SK-N-SH treated with all-trans-retinoic acid at 6 μM for 48 hours (cell line): ENCODE data around the gene SRPK2.

Experiments used
- ATAC-seq: fragments of 200-7000 bp; cut with Tn5 transposase; 3 replicates; pipeline ENCODE4 v1.9.1; 2020; ENCODE audit warnings: mild to moderate bottlenecking, moderate library complexity
- ARNTL ChIP-seq: fragments of 450-650 bp; formaldehyde crosslinking; IDR thresholded peaks from 2 replicates; pipeline ENCODE4 v1.5.0; 2020; ENCODE audit warnings: low read depth, mild to moderate bottlenecking, moderate library complexity, borderline replicate concordance
- CSDC2 ChIP-seq: fragments of 250-450 bp; sonication (Bioruptor Pico); IDR thresholded peaks from 2 replicates; pipeline ENCODE4 v1.5.0; 2020; ENCODE audit warnings: mild to moderate bottlenecking, moderate library complexity
- ESRRG ChIP-seq: fragments of 250-450 bp; sonication (Bioruptor Pico); IDR thresholded peaks from 2 replicates; pipeline ENCODE4 v1.6.1; 2021; ENCODE audit warnings: mild to moderate bottlenecking
- GLIS3 ChIP-seq: fragments of 250-450 bp; sonication (Bioruptor Pico); IDR thresholded peaks from 2 replicates; pipeline ENCODE4 v1.5.0; 2020; ENCODE audit warnings: mild to moderate bottlenecking, moderate library complexity
- OSR1 ChIP-seq: fragments of 250-450 bp; sonication (Bioruptor Pico); IDR thresholded peaks from 2 replicates; pipeline ENCODE4 v1.8.0; 2022; ENCODE audit warnings: moderate library complexity, mild to moderate bottlenecking, inconsistent platforms
- POU6F1 ChIP-seq: fragments of 250-450 bp; sonication (Bioruptor Pico); IDR thresholded peaks from 2 replicates; pipeline ENCODE4 v1.8.0; 2021; ENCODE audit warnings: low read depth, mild to moderate bottlenecking, moderate library complexity, borderline replicate concordance
- PPARA ChIP-seq: fragments of 250-450 bp; sonication (Bioruptor Pico); IDR thresholded peaks from 2 replicates; pipeline ENCODE4 v1.5.0; 2020; ENCODE audit warnings: mild to moderate bottlenecking, borderline replicate concordance
- RARB ChIP-seq: fragments of 250-450 bp; sonication (Bioruptor Pico); IDR thresholded peaks from 2 replicates; pipeline ENCODE4 v1.8.0; 2021; ENCODE audit warnings: mild to moderate bottlenecking, moderate library complexity
- SNAI2 ChIP-seq: fragments of 250-450 bp; sonication (Bioruptor Pico); IDR thresholded peaks from 2 replicates; pipeline ENCODE4 v1.5.0; 2020; ENCODE audit warnings: mild to moderate bottlenecking, moderate library complexity
- TCF4 ChIP-seq: fragments of 250-450 bp; sonication (Bioruptor Pico); IDR thresholded peaks from 2 replicates; pipeline ENCODE4 v1.8.0; 2021; ENCODE audit warnings: mild to moderate bottlenecking, moderate library complexity, borderline replicate concordance
- TOX ChIP-seq: fragments of 250-450 bp; sonication (Bioruptor Pico); IDR thresholded peaks from 2 replicates; pipeline ENCODE4 v1.8.0; 2021; ENCODE audit warnings: mild to moderate bottlenecking, moderate library complexity, borderline replicate concordance
- TSHZ2 ChIP-seq: fragments of 250-450 bp; sonication (Bioruptor Pico); IDR thresholded peaks from 2 replicates; pipeline ENCODE4 v1.5.0; 2020; ENCODE audit warnings: mild to moderate bottlenecking, moderate library complexity
- ZC3H10 ChIP-seq: fragments of 250-450 bp; sonication (Bioruptor Pico); IDR thresholded peaks from 2 replicates; pipeline ENCODE4 v1.5.1; 2021; ENCODE audit warnings: mild to moderate bottlenecking, moderate library complexity
- ZFP3 ChIP-seq: fragments of 250-450 bp; sonication (Bioruptor Pico); IDR thresholded peaks from 2 replicates; pipeline ENCODE4 v1.5.0; 2020; ENCODE audit warnings: mild to moderate bottlenecking, moderate library complexity
- ZFP30 ChIP-seq: fragments of 450-650 bp; formaldehyde crosslinking; IDR thresholded peaks from 2 replicates; pipeline ENCODE4 v1.5.0; 2022; ENCODE audit warnings: mild to moderate bottlenecking, moderate library complexity
- ZNF565 ChIP-seq: fragments of 450-650 bp; formaldehyde crosslinking; conservative IDR thresholded peaks from 2 replicates; pipeline ENCODE4 v1.5.0; 2020; ENCODE audit warnings: low read depth, mild to moderate bottlenecking, moderate library complexity
- ZNF70 ChIP-seq: fragments of 450-650 bp; formaldehyde crosslinking; IDR thresholded peaks from 2 replicates; pipeline ENCODE4 v1.5.0; 2020; ENCODE audit warnings: mild to moderate bottlenecking, moderate library complexity
- ZNF8 ChIP-seq: fragments of 450-650 bp; formaldehyde crosslinking; IDR thresholded peaks from 2 replicates; pipeline ENCODE4 v1.5.0; 2020; ENCODE audit warnings: mild to moderate bottlenecking, moderate library complexity
- TF ChIP-seq, protein P1 (sequence below): fragments of 250-450 bp; sonication (Bioruptor Pico); IDR thresholded peaks from 2 replicates; pipeline ENCODE4 v1.8.0; 2020; ENCODE audit warnings: mild to moderate bottlenecking, moderate library complexity, borderline replicate concordance
- TF ChIP-seq, protein P2 (sequence below): fragments of 250-450 bp; sonication (Bioruptor Pico); IDR thresholded peaks from 2 replicates; pipeline ENCODE4 v1.5.1; 2020; ENCODE audit warnings: low read depth, mild to moderate bottlenecking, moderate library complexity
- TF ChIP-seq, protein P3 (sequence below): fragments of 250-450 bp; sonication (Bioruptor Pico); IDR thresholded peaks from 2 replicates; pipeline ENCODE4 v1.5.1; 2021; ENCODE audit warnings: mild to moderate bottlenecking, moderate library complexity

The SRPK2 gene

DNA sequence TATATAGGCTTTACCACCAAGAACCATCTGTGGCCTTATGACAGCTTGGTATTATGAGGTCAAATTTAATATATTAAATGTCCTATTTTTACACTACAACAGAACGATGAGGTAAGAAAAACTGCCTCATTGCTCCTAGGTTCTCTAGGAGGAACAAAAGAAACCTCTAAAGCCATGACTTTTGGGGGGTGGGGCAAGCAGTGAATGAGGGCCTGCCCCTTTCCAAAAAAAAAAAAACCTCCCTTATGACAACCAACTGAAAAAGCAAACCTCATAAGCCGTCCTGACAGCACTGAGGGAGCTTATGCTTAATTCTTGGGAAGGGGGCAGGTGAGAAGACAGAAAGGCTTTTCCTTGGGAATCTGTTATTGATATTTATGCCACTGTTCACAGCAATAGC, 258.1 kb downstream of the SRPK2 start (continued):
- no peak for TF ChIP-seq ARNTL (CRISPR knock-in tag)
- no peak for TF ChIP-seq TCF4 (CRISPR knock-in tag)
- TF ChIP-seq POU6F1 (CRISPR knock-in tag): no peak
- TF ChIP-seq GLIS3 (CRISPR knock-in tag): no peak
- no peak for TF ChIP-seq ZNF565 (CRISPR knock-in tag)
- TF ChIP-seq TOX (CRISPR knock-in tag): no peak
- no peak for TF ChIP-seq ZNF70

DNA sequence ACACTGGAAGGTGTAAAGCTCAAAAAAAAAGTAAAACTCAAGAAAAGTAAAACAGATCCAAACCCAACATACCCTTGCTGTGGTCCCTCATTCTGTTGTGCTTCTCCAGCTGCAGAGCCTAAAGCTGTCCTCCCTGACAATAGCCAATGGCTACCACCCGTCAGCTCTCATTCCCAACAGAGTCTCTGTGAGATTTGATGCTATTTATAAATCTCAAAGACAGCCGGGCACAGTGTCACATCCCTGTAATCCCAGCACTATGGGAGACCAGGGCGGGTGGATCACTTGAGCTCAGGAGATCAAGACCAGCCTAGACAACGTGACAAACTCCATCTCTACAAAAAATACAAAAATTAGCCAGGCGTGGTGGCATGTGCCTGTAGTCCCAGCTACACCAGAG, 258.7 kb downstream of the SRPK2 start:
- ATAC-seq: no peak
- TF ChIP-seq SNAI2 (CRISPR knock-in tag) (no peak), ZNF8 (CRISPR knock-in tag) (no peak), TSHZ2 (no peak), POU6F1 (CRISPR knock-in tag) (no peak), ESRRG (CRISPR knock-in tag) (no peak), ZFP30 (no peak), TCF4 (CRISPR knock-in tag) (no peak)
- TF ChIP-seq, protein P1, sequence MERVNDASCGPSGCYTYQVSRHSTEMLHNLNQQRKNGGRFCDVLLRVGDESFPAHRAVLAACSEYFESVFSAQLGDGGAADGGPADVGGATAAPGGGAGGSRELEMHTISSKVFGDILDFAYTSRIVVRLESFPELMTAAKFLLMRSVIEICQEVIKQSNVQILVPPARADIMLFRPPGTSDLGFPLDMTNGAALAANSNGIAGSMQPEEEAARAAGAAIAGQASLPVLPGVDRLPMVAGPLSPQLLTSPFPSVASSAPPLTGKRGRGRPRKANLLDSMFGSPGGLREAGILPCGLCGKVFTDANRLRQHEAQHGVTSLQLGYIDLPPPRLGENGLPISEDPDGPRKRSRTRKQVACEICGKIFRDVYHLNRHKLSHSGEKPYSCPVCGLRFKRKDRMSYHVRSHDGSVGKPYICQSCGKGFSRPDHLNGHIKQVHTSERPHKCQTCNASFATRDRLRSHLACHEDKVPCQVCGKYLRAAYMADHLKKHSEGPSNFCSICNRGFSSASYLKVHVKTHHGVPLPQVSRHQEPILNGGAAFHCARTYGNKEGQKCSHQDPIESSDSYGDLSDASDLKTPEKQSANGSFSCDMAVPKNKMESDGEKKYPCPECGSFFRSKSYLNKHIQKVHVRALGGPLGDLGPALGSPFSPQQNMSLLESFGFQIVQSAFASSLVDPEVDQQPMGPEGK (CRISPR knock-in tag): no peak

DNA sequence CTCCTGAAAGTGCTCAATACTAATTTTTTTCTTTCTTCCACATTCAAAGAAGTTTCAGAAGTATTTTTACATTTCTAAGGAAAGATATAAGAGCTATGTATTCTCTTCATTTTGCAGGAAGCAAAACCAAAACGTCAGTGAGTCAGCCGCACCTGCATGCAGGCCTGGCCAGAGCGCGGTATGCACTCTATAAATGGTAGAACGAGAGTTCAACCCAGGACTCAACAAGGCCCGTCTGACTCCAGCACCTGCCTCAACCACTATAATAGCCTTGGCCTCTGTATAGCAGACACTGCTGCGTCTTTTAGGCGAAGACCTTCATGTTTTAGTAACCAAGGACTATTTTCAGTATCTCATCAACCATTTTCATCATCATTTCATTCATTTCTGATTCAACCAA, 261.5 kb downstream of the SRPK2 start:
- no peak for TF ChIP-seq OSR1 (CRISPR knock-in tag)
- no peak for TF ChIP-seq SNAI2 (CRISPR knock-in tag)
- TF ChIP-seq CSDC2: no peak
- TF ChIP-seq ARNTL (CRISPR knock-in tag): no peak
- TF ChIP-seq ZNF565 (CRISPR knock-in tag): no peak
- TF ChIP-seq, protein P2, sequence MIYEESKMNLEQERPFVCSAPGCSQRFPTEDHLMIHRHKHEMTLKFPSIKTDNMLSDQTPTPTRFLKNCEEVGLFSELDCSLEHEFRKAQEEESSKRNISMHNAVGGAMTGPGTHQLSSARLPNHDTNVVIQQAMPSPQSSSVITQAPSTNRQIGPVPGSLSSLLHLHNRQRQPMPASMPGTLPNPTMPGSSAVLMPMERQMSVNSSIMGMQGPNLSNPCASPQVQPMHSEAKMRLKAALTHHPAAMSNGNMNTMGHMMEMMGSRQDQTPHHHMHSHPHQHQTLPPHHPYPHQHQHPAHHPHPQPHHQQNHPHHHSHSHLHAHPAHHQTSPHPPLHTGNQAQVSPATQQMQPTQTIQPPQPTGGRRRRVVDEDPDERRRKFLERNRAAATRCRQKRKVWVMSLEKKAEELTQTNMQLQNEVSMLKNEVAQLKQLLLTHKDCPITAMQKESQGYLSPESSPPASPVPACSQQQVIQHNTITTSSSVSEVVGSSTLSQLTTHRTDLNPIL: no peak
- TF ChIP-seq TOX (CRISPR knock-in tag): no peak
- no peak for TF ChIP-seq POU6F1 (CRISPR knock-in tag)
- no peak for TF ChIP-seq ZNF70
- TF ChIP-seq, protein P3, sequence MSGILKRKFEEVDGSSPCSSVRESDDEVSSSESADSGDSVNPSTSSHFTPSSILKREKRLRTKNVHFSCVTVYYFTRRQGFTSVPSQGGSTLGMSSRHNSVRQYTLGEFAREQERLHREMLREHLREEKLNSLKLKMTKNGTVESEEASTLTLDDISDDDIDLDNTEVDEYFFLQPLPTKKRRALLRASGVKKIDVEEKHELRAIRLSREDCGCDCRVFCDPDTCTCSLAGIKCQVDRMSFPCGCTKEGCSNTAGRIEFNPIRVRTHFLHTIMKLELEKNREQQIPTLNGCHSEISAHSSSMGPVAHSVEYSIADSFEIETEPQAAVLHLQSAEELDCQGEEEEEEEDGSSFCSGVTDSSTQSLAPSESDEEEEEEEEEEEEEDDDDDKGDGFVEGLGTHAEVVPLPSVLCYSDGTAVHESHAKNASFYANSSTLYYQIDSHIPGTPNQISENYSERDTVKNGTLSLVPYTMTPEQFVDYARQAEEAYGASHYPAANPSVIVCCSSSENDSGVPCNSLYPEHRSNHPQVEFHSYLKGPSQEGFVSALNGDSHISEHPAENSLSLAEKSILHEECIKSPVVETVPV: no peak
- no peak for TF ChIP-seq PPARA (CRISPR knock-in tag)
- no peak for TF ChIP-seq TCF4 (CRISPR knock-in tag)
- TF ChIP-seq, protein P1 (CRISPR knock-in tag): no peak
- TF ChIP-seq ZC3H10 (CRISPR knock-in tag): no peak
- no peak for TF ChIP-seq RARB (CRISPR knock-in tag)
- no peak for TF ChIP-seq ZNF8 (CRISPR knock-in tag)
- TF ChIP-seq ZFP30: no peak
- no peak for TF ChIP-seq ZFP3 (CRISPR knock-in tag)
- ATAC-seq: no peak
